ENCODE data around the gene MYO18A. TPM values are rescaled to one million over a fixed set of nuclear protein-coding genes. Genes with fewer than 3 reads are reported as not detected.

The MYO18A gene
- total and polyA plus RNA-seq, 10 of the 15 experiments (the other 5 are each of a cell fraction or from before 2014, with no cell fraction given) = 2.9 to 66.0 (median 24.5) TPM

DNA sequence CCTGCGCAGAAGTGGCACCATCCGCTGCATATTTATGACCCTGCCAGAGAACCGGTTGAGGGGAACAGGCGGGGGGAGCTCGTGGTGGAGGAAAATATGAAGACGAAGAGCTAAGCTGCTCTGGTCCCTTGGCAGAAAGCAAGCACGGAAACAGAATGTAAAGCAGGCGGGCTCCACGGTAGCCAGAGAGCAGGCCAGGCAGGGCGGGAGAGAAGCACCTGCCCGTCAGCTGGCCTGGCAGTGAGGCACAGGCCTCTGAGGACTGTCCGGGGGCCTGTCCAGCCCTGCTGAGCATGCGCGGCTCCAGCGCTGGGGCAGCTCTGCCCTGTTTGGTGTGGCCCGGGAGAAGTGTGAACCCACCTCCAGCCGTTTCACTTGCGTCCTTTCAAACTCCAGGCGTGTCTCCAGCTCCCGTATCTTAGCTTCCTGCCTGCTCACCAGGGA lies 90.6 kb downstream of the MYO18A start:
- ChIA-PET RAD21 (ENCODE audit: unreplicated experiment) (interaction anchor here (1.0 kb wide), 1 partner anchor 124 kb away, joined by 4 read pairs; no protein-coding TSS in a partner anchor), CTCF (interaction anchor here (2.9 kb wide), 1 partner anchor 27 kb away, joined by 9 read pairs; no protein-coding TSS in a partner anchor), POLR2A (no interaction called here), SMC1A (ENCODE audit: uncharacterized antibody, unreplicated experiment) (no interaction called here)
- no TSS peak for BruUV-seq (replicated peaks)
- in situ Hi-C loops (cut with MboI) (no loop called here), intact Hi-C loops (cut with micrococcal nuclease; ENCODE audit: unreplicated experiment) (no loop called here)
- no peak for ATAC-seq
- H3K4me1 ChIP-seq (ENCODE audit: control insufficient read depth, insufficient read depth, low read length) = no peaks in the 10 kb centered on the region
- no peak overlapping the region for H2AFZ ChIP-seq (ENCODE audit: control insufficient read depth, low read depth, low read length)
- H3K4me2 ChIP-seq (ENCODE audit: control insufficient read depth, insufficient read depth) = no peak overlapping the region
- 90% methylated on average over 19 of the region's 20 CpGs for WGBS (ENCODE audit: insufficient coverage, insufficient replicate concordance, low lambda C conversion rate, missing lambda C conversion rate)
- peaks cover 6 to 22% of the 10 kb centered on the region in 2 experiments for H3K36me3 ChIP-seq (ENCODE audit: control insufficient read depth in 2 of 2, insufficient read depth in 2 of 2, low read length in 1 of 2)
- no peaks in the 10 kb centered on the region for H3K79me2 ChIP-seq (ENCODE audit: control insufficient read depth, insufficient read depth, low read length)
- no peak for DNase-seq (ENCODE audit: low read depth, low spot score)
- no peaks in the 10 kb centered on the region for H3K27me3 ChIP-seq (replicated peaks in 1 of 2; ENCODE audit: control insufficient read depth in 2 of 2, insufficient read depth in 2 of 2, low read length in 1 of 2)
- H3K9me3 ChIP-seq (replicated peaks; ENCODE audit: control insufficient read depth, insufficient read depth, low read length) = no peaks in the 10 kb centered on the region
- H4K20me1 ChIP-seq (ENCODE audit: control insufficient read depth, insufficient read depth) = no peaks in the 10 kb centered on the region
- H3K4me3 ChIP-seq = no peak overlapping the region
- FAIRE-seq = no peak
- H3K27ac ChIP-seq (ENCODE audit: control insufficient read depth, insufficient read depth) = no peak overlapping the region
- H3K9ac ChIP-seq (ENCODE audit: control insufficient read depth, insufficient read depth, low read length) = no peak overlapping the region
- TF ChIP-seq, protein P1, sequence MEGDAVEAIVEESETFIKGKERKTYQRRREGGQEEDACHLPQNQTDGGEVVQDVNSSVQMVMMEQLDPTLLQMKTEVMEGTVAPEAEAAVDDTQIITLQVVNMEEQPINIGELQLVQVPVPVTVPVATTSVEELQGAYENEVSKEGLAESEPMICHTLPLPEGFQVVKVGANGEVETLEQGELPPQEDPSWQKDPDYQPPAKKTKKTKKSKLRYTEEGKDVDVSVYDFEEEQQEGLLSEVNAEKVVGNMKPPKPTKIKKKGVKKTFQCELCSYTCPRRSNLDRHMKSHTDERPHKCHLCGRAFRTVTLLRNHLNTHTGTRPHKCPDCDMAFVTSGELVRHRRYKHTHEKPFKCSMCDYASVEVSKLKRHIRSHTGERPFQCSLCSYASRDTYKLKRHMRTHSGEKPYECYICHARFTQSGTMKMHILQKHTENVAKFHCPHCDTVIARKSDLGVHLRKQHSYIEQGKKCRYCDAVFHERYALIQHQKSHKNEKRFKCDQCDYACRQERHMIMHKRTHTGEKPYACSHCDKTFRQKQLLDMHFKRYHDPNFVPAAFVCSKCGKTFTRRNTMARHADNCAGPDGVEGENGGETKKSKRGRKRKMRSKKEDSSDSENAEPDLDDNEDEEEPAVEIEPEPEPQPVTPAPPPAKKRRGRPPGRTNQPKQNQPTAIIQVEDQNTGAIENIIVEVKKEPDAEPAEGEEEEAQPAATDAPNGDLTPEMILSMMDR (IDR thresholded peaks at IDR 0.05 in 2 of 3, conservative IDR thresholded peaks at IDR 0.05 in 1 of 3; ENCODE audit: control insufficient read depth in 2 of 3, extremely low read depth in 1 of 3, insufficient read depth in 1 of 3, low read depth in 3 of 3, low read length in 3 of 3) = no peak
- TF ChIP-seq, protein P2, sequence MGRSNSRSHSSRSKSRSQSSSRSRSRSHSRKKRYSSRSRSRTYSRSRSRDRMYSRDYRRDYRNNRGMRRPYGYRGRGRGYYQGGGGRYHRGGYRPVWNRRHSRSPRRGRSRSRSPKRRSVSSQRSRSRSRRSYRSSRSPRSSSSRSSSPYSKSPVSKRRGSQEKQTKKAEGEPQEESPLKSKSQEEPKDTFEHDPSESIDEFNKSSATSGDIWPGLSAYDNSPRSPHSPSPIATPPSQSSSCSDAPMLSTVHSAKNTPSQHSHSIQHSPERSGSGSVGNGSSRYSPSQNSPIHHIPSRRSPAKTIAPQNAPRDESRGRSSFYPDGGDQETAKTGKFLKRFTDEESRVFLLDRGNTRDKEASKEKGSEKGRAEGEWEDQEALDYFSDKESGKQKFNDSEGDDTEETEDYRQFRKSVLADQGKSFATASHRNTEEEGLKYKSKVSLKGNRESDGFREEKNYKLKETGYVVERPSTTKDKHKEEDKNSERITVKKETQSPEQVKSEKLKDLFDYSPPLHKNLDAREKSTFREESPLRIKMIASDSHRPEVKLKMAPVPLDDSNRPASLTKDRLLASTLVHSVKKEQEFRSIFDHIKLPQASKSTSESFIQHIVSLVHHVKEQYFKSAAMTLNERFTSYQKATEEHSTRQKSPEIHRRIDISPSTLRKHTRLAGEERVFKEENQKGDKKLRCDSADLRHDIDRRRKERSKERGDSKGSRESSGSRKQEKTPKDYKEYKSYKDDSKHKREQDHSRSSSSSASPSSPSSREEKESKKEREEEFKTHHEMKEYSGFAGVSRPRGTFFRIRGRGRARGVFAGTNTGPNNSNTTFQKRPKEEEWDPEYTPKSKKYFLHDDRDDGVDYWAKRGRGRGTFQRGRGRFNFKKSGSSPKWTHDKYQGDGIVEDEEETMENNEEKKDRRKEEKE (IDR thresholded peaks at IDR 0.05) = no peak
- TF ChIP-seq POU2F2 (IDR thresholded peaks at IDR 0.05; ENCODE audit: borderline replicate concordance, low read depth, low read length) (no peak), SIX5 (IDR thresholded peaks at IDR 0.05; ENCODE audit: low read depth, low read length, severe bottlenecking) (no peak), SPI1 (IDR thresholded peaks at IDR 0.05; ENCODE audit: borderline replicate concordance, insufficient read depth, low read depth, low read length) (no peak), MYB (IDR thresholded peaks at IDR 0.05; ENCODE audit: borderline replicate concordance, low read depth, low read length) (no peak), FOS (IDR thresholded peaks at IDR 0.05; ENCODE audit: borderline replicate concordance, extremely low read depth, insufficient read length) (no peak), ESRRA (IDR thresholded peaks at IDR 0.05; ENCODE audit: low read length) (no peak)
- TF ChIP-seq, protein P3, sequence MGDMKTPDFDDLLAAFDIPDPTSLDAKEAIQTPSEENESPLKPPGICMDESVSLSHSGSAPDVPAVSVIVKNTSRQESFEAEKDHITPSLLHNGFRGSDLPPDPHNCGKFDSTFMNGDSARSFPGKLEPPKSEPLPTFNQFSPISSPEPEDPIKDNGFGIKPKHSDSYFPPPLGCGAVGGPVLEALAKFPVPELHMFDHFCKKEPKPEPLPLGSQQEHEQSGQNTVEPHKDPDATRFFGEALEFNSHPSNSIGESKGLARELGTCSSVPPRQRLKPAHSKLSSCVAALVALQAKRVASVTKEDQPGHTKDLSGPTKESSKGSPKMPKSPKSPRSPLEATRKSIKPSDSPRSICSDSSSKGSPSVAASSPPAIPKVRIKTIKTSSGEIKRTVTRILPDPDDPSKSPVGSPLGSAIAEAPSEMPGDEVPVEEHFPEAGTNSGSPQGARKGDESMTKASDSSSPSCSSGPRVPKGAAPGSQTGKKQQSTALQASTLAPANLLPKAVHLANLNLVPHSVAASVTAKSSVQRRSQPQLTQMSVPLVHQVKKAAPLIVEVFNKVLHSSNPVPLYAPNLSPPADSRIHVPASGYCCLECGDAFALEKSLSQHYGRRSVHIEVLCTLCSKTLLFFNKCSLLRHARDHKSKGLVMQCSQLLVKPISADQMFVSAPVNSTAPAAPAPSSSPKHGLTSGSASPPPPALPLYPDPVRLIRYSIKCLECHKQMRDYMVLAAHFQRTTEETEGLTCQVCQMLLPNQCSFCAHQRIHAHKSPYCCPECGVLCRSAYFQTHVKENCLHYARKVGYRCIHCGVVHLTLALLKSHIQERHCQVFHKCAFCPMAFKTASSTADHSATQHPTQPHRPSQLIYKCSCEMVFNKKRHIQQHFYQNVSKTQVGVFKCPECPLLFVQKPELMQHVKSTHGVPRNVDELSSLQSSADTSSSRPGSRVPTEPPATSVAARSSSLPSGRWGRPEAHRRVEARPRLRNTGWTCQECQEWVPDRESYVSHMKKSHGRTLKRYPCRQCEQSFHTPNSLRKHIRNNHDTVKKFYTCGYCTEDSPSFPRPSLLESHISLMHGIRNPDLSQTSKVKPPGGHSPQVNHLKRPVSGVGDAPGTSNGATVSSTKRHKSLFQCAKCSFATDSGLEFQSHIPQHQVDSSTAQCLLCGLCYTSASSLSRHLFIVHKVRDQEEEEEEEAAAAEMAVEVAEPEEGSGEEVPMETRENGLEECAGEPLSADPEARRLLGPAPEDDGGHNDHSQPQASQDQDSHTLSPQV (IDR thresholded peaks at IDR 0.05) = no peak
- TF ChIP-seq, protein P4, sequence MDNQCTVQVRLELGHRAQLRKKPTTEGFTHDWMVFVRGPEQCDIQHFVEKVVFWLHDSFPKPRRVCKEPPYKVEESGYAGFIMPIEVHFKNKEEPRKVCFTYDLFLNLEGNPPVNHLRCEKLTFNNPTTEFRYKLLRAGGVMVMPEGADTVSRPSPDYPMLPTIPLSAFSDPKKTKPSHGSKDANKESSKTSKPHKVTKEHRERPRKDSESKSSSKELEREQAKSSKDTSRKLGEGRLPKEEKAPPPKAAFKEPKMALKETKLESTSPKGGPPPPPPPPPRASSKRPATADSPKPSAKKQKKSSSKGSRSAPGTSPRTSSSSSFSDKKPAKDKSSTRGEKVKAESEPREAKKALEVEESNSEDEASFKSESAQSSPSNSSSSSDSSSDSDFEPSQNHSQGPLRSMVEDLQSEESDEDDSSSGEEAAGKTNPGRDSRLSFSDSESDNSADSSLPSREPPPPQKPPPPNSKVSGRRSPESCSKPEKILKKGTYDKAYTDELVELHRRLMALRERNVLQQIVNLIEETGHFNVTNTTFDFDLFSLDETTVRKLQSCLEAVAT (IDR thresholded peaks at IDR 0.05) = no peak
- TF ChIP-seq, protein P5, sequence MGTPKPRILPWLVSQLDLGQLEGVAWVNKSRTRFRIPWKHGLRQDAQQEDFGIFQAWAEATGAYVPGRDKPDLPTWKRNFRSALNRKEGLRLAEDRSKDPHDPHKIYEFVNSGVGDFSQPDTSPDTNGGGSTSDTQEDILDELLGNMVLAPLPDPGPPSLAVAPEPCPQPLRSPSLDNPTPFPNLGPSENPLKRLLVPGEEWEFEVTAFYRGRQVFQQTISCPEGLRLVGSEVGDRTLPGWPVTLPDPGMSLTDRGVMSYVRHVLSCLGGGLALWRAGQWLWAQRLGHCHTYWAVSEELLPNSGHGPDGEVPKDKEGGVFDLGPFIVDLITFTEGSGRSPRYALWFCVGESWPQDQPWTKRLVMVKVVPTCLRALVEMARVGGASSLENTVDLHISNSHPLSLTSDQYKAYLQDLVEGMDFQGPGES (IDR thresholded peaks at IDR 0.05) = no peak

Measured in GM12878 (cell line).